ENCODE data around the gene ZNF320. TPM values are rescaled to one million over a fixed set of nuclear protein-coding genes. Genes with fewer than 3 reads are reported as not detected.
"Not testable (repeated sequence)": the region's sequence is repeated elsewhere in the genome, so short reads cannot be mapped to it uniquely, and the experiment has no call there.

ZNF320 gene
- total RNA-seq, 1 donor from 2014 or later = 31.6 TPM

- no peaks in the 10 kb centered on the region for H4K20me1 ChIP-seq (ENCODE audit: insufficient read depth, low read length)
- no peak overlapping the region for H3K27ac ChIP-seq (ENCODE audit: low read depth, low read length)
- H3K36me3 ChIP-seq (ENCODE audit: insufficient read depth, low read length) = no peaks in the 10 kb centered on the region
- no peak for TF ChIP-seq EZH2 (IDR thresholded peaks at IDR 0.05; ENCODE audit: insufficient read depth, low read length)
- no peak for TF ChIP-seq CTCF (IDR thresholded peaks at IDR 0.05; ENCODE audit: insufficient read depth, low read depth, low read length)
- no peak overlapping the region for H2AFZ ChIP-seq (ENCODE audit: low read depth, low read length)
- FAIRE-seq (no peak), DNase-seq (ENCODE audit: low read depth) (peak; percentile 82)
- H3K4me2 ChIP-seq (ENCODE audit: low read length) = no peak overlapping the region
- no peaks in the 10 kb centered on the region for H3K27me3 ChIP-seq (ENCODE audit: insufficient read depth, low read length)
- Mint-ChIP-seq H3K9me3 (ENCODE audit: unreplicated experiment) (peaks cover 9% of the 10 kb centered on the region), H3K27me3 (ENCODE audit: low read depth, unreplicated experiment) (no peaks in the 10 kb centered on the region), H3K4me3 (ENCODE audit: unreplicated experiment) (peak overlapping the region; percentile 2), H3K4me1 (ENCODE audit: low read depth, unreplicated experiment) (peaks cover 19% of the 10 kb centered on the region), H3K27ac (ENCODE audit: unreplicated experiment) (peak overlapping the region; percentile 18), H3K36me3 (ENCODE audit: low read depth, unreplicated experiment) (peaks cover 27% of the 10 kb centered on the region)
- H3K4me1 ChIP-seq (ENCODE audit: insufficient read depth, low read length) = no peaks in the 10 kb centered on the region
- no peak overlapping the region for H3K9ac ChIP-seq (ENCODE audit: low read length)
- H3K4me3 ChIP-seq (ENCODE audit: insufficient read depth, low read depth, low read length) = no peak overlapping the region
- H3K79me2 ChIP-seq (ENCODE audit: insufficient read depth, low read length) = peaks cover 7% of the 10 kb centered on the region
- H3K9me3 ChIP-seq (ENCODE audit: insufficient read depth, low read depth, low read length) = peaks cover 3% of the 10 kb centered on the region
These were observed 38.0 kb upstream of the ZNF320 start for GRCh38 chr19:52935434-52935833.

GRCh38 chr19:52924641-52925040 lies 27.2 kb upstream of the ZNF320 start:
- not testable (repeated sequence) for H3K4me3 ChIP-seq (ENCODE audit: insufficient read depth, low read depth, low read length); H3K9ac ChIP-seq (ENCODE audit: low read length); H3K27ac ChIP-seq (ENCODE audit: low read depth, low read length); FAIRE-seq; H3K79me2 ChIP-seq (ENCODE audit: insufficient read depth, low read length); H4K20me1 ChIP-seq (ENCODE audit: insufficient read depth, low read length); H3K27me3 ChIP-seq (ENCODE audit: insufficient read depth, low read length); H3K4me2 ChIP-seq (ENCODE audit: low read length); H2AFZ ChIP-seq (ENCODE audit: low read depth, low read length); H3K36me3 ChIP-seq (ENCODE audit: insufficient read depth, low read length); H3K4me1 ChIP-seq (ENCODE audit: insufficient read depth, low read length); H3K9me3 ChIP-seq (ENCODE audit: insufficient read depth, low read depth, low read length); DNase-seq (ENCODE audit: low read depth); H3K9me3 Mint-ChIP-seq (ENCODE audit: unreplicated experiment); H3K27me3 Mint-ChIP-seq (ENCODE audit: low read depth, unreplicated experiment)
- peak overlapping the region; percentile 45 for H3K4me3 Mint-ChIP-seq (ENCODE audit: unreplicated experiment)
- H3K36me3 Mint-ChIP-seq (ENCODE audit: low read depth, unreplicated experiment) = peaks cover 22% of the 10 kb centered on the region
- peak overlapping the region; percentile 78 for H3K27ac Mint-ChIP-seq (ENCODE audit: unreplicated experiment)
- peaks cover 21% of the 10 kb centered on the region for H3K4me1 Mint-ChIP-seq (ENCODE audit: low read depth, unreplicated experiment)

GRCh38 chr19:52923778-52924593 lies 26.6 kb upstream of the ZNF320 start:
- FAIRE-seq = no peak
- no peak overlapping the region for H3K4me3 ChIP-seq (ENCODE audit: insufficient read depth, low read depth, low read length)
- no peaks in the 10 kb centered on the region for H3K9me3 ChIP-seq (ENCODE audit: insufficient read depth, low read depth, low read length)
- Mint-ChIP-seq H3K9me3 (ENCODE audit: unreplicated experiment) (peaks cover 2% of the 10 kb centered on the region), H3K27ac (ENCODE audit: unreplicated experiment) (peak overlapping the region; percentile 94), H3K4me1 (ENCODE audit: low read depth, unreplicated experiment) (peaks cover 21% of the 10 kb centered on the region), H3K4me3 (ENCODE audit: unreplicated experiment) (peak overlapping the region; percentile 93), H3K27me3 (ENCODE audit: low read depth, unreplicated experiment) (no peaks in the 10 kb centered on the region), H3K36me3 (ENCODE audit: low read depth, unreplicated experiment) (peaks cover 19% of the 10 kb centered on the region)
- H3K27ac ChIP-seq (ENCODE audit: low read depth, low read length) = no peak overlapping the region
- DNase-seq (ENCODE audit: low read depth) = no peak
- peaks cover 4% of the 10 kb centered on the region for H3K36me3 ChIP-seq (ENCODE audit: insufficient read depth, low read length)
- no peaks in the 10 kb centered on the region for H3K79me2 ChIP-seq (ENCODE audit: insufficient read depth, low read length)
- no peak overlapping the region for H3K9ac ChIP-seq (ENCODE audit: low read length)
- H3K4me2 ChIP-seq (ENCODE audit: low read length) = peak overlapping the region; percentile 98
- H4K20me1 ChIP-seq (ENCODE audit: insufficient read depth, low read length) = no peaks in the 10 kb centered on the region
- H3K4me1 ChIP-seq (ENCODE audit: insufficient read depth, low read length) = no peaks in the 10 kb centered on the region
- no peak overlapping the region for H2AFZ ChIP-seq (ENCODE audit: low read depth, low read length)
- TF ChIP-seq EZH2 (IDR thresholded peaks at IDR 0.05; ENCODE audit: insufficient read depth, low read length) = no peak
- TF ChIP-seq CTCF (IDR thresholded peaks at IDR 0.05; ENCODE audit: insufficient read depth, low read depth, low read length) = no peak
- no peaks in the 10 kb centered on the region for H3K27me3 ChIP-seq (ENCODE audit: insufficient read depth, low read length)
